ENCODE measurements around the gene ODR4.
"Not testable (repeated sequence)": the region's sequence is repeated elsewhere in the genome, so short reads cannot be mapped to it uniquely, and the experiment has no call there.

The ODR4 gene

DNA sequence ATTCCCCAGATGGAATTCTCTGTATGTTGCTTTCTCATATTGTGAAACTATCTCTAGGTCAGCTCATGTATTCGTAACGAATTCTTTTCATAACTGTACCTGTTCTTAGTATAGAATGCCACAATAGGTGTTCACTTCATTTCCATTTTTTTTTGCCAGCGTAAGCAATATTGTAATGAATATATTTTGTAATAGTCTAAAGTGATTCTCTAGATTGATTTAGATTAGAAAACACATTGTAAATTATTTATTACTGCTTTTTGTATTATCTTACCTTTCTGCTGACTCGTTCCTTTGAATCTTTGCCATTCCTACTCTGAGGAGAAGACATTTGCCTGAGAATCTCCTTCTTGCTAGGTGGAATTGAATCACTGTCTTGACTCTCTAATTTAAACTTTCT lies 70.5 kb downstream of the ODR4 start:
- H3K4me3 Mint-ChIP-seq, result no peak overlapping the region
- H3K27ac Mint-ChIP-seq, result no peak overlapping the region
- no peaks in the 10 kb centered on the region for H3K27me3 Mint-ChIP-seq
- no peaks in the 10 kb centered on the region for H3K36me3 Mint-ChIP-seq (ENCODE audit: low read depth)
- H3K9me3 Mint-ChIP-seq, result no peaks in the 10 kb centered on the region
- peaks cover 11% of the 10 kb centered on the region for H3K4me1 Mint-ChIP-seq (ENCODE audit: low read depth)

DNA sequence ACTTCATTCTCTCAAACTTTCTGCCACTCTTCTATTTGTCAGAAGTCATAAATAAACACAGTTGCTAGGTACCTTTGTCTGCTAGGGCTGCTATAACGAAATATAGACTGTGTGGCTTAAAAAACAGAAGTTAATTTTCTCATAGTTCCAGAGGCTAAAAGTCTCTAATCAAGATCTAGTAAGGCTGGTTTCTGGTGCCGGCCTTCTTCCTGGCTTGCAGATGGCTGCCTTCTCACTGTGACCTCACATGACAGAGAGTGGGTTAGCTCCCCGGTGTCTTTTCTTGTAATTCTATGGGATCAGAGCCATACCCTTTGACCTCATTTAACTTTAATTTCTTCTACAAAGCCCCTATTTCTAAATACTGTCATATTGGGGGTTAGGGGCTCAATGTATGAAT lies 79.3 kb downstream of the ODR4 start:
- Mint-ChIP-seq H3K27me3 (no peaks in the 10 kb centered on the region), H3K4me1 (ENCODE audit: low read depth) (no peaks in the 10 kb centered on the region), H3K27ac (no peak overlapping the region), H3K36me3 (ENCODE audit: low read depth) (no peaks in the 10 kb centered on the region), H3K4me3 (no peak overlapping the region), H3K9me3 (no peaks in the 10 kb centered on the region)

DNA sequence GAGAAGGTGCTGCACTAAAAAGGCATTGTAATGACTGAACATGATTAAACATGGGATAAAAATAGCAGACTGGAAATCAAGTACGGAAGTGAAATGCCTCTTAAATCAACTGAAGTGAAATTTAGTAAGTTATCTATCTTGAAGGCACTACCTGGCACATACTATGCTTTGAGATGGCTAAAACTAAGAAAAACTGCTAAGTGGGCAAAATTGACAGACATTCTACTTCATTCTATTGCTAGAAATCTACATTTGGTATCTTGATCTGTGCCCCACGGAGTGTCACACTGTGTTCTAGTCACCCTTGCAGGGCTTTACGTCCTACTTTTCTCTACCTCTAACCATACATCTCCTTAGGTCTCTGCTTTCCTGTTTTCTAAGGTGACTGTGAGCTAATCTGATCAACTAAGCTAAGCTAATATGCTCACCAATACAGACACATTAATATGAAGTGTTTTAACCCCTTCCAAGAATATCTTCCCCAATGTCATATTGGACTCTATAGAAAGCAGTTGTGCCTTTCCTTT lies 81.2 kb downstream of the ODR4 start:
- H3K36me3 Mint-ChIP-seq (ENCODE audit: low read depth), result no peaks in the 10 kb centered on the region
- no peak overlapping the region for H3K27ac Mint-ChIP-seq
- no peak overlapping the region for H3K4me3 Mint-ChIP-seq
- H3K4me1 Mint-ChIP-seq (ENCODE audit: low read depth), result no peaks in the 10 kb centered on the region
- H3K27me3 Mint-ChIP-seq, result no peaks in the 10 kb centered on the region
- H3K9me3 Mint-ChIP-seq, result no peaks in the 10 kb centered on the region

DNA sequence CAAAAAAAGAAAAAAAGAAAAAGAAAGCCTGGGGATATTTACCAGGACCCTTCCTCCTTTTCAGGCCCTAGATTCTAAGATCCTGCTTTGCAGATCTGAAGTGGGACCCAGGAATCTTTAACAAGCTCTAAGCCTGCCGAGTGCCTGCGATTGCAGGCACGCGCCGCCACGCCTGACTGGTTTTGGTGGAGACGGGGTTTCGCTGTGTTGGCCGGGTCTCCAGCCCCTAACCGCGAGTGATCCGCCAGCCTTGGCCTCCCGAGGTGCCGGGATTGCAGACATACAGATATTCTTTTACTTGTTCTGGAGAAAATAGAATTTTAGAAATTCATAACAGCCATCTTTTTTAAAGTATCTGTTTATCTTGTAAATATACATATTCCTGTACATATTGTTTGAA lies 83.5 kb downstream of the ODR4 start:
- not testable (repeated sequence) for H3K27ac Mint-ChIP-seq; H3K4me3 Mint-ChIP-seq; H3K36me3 Mint-ChIP-seq (ENCODE audit: low read depth); H3K4me1 Mint-ChIP-seq (ENCODE audit: low read depth); H3K27me3 Mint-ChIP-seq; H3K9me3 Mint-ChIP-seq

DNA sequence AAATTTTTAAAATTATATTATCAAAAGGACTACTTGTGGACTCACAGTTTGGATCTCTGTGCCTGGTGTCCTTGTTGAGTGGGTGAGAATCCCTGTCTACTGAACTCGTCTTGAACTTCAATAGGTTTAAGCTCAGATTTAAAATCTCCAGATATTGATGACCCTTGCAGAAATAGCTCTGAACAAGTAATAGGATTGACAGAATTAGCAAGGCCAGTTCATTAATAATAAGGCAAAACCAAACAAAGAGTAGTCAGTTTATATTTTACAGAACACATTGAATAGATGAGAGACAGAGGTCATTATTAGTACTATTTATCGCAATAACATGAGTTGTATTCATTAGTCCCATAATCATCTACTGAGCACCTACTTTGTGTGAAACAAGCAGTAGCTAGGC lies 85.4 kb downstream of the ODR4 start, which contains the start of gene PDC:
Gene PDC, minus strand, starts transcription at position 101 of the 400 bp plus-strand sequence. CDS start 11,655 bp downstream, outside the sequence.
- no peaks in the 10 kb centered on the region for H3K9me3 Mint-ChIP-seq
- H3K27me3 Mint-ChIP-seq, result peaks cover under 1% of the 10 kb centered on the region
- no peak within 1 kb of the TSS for H3K4me3 Mint-ChIP-seq
- no peaks in the 10 kb centered on the region for H3K4me1 Mint-ChIP-seq (ENCODE audit: low read depth)
- H3K36me3 Mint-ChIP-seq (ENCODE audit: low read depth), result no peaks in the 10 kb centered on the region
- no peak within 1 kb of the TSS for H3K27ac Mint-ChIP-seq

DNA sequence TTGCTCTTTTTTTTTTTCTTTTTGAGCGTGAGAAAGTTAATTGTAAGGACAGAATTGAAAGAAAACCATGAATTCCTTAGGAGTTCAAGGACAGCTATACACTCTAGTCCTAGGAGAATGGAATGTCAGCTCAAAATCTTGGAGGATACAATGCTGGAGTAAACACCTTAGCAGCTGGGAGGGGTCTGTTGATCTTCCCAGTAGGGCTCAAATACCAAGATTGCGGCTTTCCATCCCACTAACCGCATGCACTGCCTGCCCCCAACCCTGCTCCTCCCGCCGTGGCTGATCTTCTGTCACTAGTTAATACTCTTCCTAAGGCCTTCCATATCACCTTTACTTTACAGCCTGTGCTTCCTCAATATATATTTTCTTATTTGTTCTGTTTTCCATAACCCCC lies 87.9 kb downstream of the ODR4 start:
- H3K27ac Mint-ChIP-seq, result no peak overlapping the region
- H3K9me3 Mint-ChIP-seq, result no peaks in the 10 kb centered on the region
- H3K36me3 Mint-ChIP-seq (ENCODE audit: low read depth), result peaks cover 4% of the 10 kb centered on the region
- H3K27me3 Mint-ChIP-seq, result peaks cover 9% of the 10 kb centered on the region
- H3K4me3 Mint-ChIP-seq, result no peak overlapping the region
- no peaks in the 10 kb centered on the region for H3K4me1 Mint-ChIP-seq (ENCODE audit: low read depth)

DNA sequence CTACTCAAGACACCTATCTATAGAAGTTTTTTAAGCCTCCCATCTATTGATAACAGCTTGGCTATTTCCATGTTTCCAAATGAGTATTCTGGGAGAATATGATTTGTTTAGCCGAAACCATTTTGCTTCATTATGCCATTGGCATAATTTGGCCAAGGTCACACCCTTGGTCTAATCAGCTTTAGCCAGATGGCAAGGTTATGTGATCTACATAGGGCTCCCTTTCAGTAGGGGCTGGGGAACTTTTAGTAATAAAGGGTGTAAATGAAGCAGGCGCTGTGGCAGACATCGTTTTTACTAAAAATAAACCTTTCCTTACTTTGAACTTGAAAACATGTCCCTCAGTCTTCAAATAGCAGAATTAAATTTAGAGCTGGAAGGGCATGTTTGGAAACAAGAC lies 88.3 kb downstream of the ODR4 start:
- Mint-ChIP-seq H3K9me3 (no peaks in the 10 kb centered on the region), H3K4me3 (no peak overlapping the region), H3K4me1 (ENCODE audit: low read depth) (no peaks in the 10 kb centered on the region), H3K36me3 (ENCODE audit: low read depth) (peaks cover 4% of the 10 kb centered on the region), H3K27ac (no peak overlapping the region), H3K27me3 (peaks cover 9% of the 10 kb centered on the region)

DNA sequence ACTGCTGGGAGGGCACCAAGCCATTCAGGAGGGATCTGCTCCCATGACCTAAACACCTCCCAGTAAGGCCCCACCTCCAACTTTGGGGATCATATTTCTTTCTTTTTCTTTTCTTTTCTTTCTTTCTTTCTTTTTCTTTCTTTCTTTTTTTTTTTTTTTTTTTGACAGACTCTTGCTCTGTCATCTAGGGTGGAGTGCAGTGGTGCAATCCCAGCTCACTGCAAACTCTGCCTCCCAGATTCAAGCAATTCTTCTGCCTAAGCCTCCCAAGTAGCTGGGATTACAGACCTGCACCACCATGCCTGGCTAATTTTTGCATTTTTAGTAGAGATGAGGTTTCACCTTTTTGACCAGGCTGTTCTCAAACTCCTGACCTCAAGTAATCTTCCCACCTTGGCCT lies 89.9 kb downstream of the ODR4 start:
- H3K27ac Mint-ChIP-seq; H3K4me1 Mint-ChIP-seq (ENCODE audit: low read depth); H3K4me3 Mint-ChIP-seq; H3K27me3 Mint-ChIP-seq; H3K9me3 Mint-ChIP-seq; H3K36me3 Mint-ChIP-seq (ENCODE audit: low read depth): not testable (repeated sequence)

DNA sequence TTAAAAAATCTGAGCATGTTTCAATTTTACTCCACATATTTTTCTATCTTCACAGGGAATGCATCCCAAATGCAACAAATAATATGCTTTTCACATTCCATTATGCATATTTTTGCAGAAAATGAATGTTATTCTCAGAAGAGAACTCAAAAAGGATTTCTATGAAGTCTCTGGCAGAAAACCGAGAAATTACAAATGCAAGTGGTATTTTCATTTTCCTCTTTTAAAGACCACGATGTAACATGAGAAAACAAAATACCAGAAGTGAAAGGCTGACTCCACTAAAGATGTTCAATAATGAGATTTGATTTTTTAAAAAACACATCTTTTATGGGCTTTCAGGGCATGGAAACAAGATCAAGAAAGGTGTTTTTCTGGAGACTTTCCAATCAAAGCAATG lies 90.3 kb downstream of the ODR4 start:
- H3K27ac Mint-ChIP-seq, result no peak overlapping the region
- no peaks in the 10 kb centered on the region for H3K9me3 Mint-ChIP-seq
- H3K4me1 Mint-ChIP-seq (ENCODE audit: low read depth), result no peaks in the 10 kb centered on the region
- H3K36me3 Mint-ChIP-seq (ENCODE audit: low read depth), result peaks cover 4% of the 10 kb centered on the region
- peaks cover 9% of the 10 kb centered on the region for H3K27me3 Mint-ChIP-seq
- no peak overlapping the region for H3K4me3 Mint-ChIP-seq
